A673 (cell line): ENCODE results near the gene BBS10.

Source experiments
- EZH2 ChIP-seq: fragments of 200-600 bp; sonication (generic); IDR thresholded peaks from 2 replicates; pipeline ENCODE4 v1.6.1; 2017; ENCODE audit warnings: borderline replicate concordance, low read depth, mild to moderate bottlenecking, mixed read lengths, antibody characterized with exemption, low read length; ENCODE audit not compliant: poor library complexity, severe bottlenecking
- TF ChIP-seq, protein P1 (sequence below): fragments of 300-800, 200-600 bp; sonication (generic); conservative IDR thresholded peaks from 2 replicates; pipeline ENCODE4 v1.5.1; 2017; ENCODE audit warnings: low read depth, mild to moderate bottlenecking, antibody characterized with exemption, low read length, moderate library complexity, mixed read lengths

DNA sequence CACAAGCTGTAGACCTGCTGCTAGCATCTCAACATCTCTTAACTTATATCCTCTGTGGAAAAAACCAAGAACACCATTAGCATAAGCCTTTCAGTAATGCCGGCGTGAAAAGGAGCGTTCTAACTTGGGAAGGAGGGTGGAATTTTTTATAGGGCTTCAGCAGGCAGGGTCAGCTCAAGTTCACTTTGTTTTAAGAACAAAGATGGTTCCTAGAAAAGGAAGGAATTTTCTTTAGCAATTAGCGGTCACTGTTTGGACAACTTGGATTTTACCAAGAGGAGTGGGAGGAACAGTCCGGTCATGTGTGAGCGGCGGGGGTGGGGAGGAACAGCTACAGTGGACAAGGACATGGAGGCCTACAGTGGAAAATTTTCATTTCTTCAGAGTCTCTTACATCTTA lies 35.9 kb downstream of the BBS10 start:
- TF ChIP-seq, protein P1, sequence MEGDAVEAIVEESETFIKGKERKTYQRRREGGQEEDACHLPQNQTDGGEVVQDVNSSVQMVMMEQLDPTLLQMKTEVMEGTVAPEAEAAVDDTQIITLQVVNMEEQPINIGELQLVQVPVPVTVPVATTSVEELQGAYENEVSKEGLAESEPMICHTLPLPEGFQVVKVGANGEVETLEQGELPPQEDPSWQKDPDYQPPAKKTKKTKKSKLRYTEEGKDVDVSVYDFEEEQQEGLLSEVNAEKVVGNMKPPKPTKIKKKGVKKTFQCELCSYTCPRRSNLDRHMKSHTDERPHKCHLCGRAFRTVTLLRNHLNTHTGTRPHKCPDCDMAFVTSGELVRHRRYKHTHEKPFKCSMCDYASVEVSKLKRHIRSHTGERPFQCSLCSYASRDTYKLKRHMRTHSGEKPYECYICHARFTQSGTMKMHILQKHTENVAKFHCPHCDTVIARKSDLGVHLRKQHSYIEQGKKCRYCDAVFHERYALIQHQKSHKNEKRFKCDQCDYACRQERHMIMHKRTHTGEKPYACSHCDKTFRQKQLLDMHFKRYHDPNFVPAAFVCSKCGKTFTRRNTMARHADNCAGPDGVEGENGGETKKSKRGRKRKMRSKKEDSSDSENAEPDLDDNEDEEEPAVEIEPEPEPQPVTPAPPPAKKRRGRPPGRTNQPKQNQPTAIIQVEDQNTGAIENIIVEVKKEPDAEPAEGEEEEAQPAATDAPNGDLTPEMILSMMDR: no peak
- no peak for TF ChIP-seq EZH2
